Activated effector memory CD4-positive, alpha-beta T cell treated with Interleukin-2 at 50 U/mL for 16 hours (primary cell): Measurements from ENCODE around the gene RNU1-2.
"Not testable (repeated sequence)": the region's sequence is repeated elsewhere in the genome, so short reads cannot be mapped to it uniquely, and the experiment has no call there.

ENCODE experiments used
- DNase-seq: peaks from one replicate; pipeline ENCODE4 v3.0.0-alpha.2; 2020

Gene RNU1-2

DNA sequence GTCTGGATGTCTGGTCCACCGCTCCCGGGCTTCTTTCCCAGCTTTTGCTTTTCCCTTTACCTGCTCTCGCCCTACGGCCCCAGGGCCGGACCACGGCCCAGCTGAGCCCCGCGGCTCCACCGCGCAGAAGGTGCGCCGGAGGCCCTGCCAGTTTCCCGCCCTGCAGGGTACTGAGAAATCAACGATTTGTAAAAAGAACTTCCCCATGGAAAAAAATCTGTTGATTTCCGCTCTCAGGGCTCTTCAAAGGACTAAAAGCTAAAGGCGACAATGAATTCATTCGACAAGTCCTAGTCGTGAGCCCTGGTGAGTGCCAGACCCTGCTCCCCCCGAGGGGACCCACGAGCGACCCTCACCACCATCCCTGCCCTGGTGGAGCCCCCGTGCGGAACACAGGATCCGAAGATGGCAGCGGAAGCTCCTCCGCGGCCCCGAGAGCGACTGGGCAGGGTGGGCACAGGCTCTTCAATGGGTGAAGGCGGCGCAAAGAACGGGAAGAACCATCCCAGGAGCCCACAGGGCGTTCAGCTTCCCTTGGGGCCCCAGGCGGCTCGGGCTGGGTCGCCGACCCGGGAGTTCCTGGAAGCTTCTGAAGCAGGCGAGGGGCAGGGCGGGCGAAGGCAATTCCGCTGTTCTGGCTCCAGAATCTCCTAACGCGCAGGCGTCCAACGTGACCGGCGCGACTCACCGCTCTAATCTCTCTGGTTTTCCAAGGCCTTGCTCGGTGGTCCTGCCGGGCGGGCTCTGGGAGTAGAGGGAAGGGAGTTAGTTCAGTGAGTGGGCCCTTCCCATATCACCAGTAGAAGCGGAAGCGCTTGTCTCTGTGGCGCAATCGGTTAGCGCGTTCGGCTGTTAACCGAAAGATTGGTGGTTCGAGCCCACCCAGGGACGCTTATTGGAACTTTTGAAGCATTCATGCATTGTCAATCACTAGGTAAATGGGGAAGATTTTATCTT lies 6.6 kb upstream of the RNU1-2 start:
- DNase-seq, result peak; percentile 57

DNA sequence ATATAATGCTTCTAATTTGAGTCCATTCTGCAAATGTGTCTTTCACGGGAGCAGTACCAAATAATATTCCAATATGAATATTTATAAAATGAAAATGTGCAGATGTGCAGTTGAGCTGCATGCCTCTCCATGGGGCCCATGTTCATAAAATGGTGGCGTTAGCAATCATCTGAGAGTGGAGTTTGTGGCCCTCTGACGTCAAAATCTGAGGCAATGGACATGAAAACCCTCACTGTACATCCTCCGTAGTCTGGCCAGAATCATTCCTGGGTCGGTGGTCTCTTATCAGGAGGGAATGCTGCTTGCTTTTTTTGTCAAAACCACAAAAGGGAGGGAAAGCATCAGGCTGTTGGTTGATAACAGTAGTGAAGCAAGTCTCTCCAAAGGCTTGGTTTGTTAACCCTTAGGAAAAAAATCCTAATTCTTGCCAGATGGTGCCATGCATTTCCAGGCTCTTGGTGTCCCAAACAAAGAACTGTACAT lies 5.2 kb upstream of the RNU1-2 start:
- DNase-seq, result not testable (repeated sequence)

DNA sequence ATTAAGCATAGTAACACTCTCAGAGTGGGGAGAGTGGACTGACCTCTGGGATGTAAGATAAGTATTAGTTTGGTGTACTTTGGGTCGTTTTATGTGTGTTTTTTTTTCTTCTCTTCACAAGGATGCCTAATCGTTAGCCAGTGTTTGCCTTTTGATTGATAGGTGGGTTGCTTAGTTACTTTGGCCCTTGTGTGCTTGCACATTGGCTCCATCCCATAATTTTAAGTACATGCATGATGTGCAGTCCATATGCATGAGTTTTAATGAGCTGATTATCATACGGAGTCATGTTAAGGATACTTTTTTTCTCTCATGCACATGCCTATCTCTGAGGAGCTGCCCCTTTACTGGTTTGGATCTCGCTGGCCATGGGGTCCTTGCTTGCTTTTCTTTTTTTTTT lies 4.7 kb upstream of the RNU1-2 start:
- not testable (repeated sequence) for DNase-seq

DNA sequence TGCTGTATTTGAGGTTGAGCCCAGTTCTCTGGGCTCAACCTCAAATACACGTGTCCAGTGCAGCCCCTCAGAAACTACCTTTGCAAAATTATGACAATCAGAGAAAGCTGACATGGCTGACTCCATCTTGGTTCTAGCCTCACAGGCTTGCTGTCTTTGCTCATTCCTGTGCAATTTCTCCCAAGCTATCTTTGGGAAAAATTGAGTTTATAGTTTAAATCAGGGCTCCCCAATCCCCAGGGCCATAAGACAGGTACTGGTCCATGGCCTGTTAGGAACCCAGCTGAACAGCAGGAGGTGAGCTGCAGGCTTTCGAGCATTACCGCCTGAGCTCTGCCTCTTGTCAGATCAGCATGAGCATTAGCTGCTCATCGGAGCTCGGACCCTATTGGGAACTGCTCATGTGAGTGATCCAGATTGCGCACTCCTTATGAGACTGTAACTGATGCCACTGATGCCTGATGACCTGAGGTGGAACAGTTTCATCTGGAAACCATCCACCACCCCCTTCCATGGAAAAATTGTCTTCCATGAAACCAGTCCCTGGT lies 2.7 kb upstream of the RNU1-2 start:
- DNase-seq, result not testable (repeated sequence)

DNA sequence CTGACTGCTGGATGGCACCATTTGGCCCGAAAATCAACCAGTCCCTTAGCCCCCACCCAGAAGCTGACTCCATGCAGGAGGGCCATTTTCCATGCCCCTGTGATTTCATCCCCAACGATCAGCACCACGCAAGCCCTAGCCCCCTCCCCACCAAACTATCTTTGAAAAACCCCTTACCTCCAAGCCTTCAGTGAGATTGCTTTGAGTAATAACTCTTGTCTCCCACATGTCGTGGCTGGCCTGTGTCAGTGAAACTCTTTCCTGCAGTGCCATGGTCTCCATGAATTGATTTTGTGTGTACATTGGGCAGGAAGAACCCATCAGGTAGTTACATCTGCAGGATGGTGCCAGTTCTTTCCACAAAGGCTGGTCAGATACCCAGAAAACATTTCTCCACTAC lies 2.0 kb upstream of the RNU1-2 start:
- not testable (repeated sequence) for DNase-seq

DNA sequence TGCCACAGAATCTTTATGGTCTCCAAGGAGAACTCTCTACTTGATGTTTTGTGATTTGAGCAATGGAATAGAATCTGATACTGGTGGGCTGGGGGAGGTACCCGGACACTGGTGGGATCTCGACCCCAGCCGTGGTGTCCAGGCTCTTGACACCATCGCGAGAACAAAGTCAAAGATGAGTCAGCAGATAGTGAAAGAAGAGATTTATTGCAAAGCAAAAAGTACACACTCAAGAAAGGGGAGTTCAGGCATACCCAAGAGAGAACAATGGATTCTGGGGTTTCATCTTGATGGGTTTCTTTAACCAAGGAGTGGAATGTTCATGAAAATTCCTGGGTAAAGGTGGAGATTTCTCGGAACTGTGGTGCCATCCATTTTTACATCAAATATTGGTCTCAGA lies 1.4 kb upstream of the RNU1-2 start:
- not testable (repeated sequence) for DNase-seq

DNA sequence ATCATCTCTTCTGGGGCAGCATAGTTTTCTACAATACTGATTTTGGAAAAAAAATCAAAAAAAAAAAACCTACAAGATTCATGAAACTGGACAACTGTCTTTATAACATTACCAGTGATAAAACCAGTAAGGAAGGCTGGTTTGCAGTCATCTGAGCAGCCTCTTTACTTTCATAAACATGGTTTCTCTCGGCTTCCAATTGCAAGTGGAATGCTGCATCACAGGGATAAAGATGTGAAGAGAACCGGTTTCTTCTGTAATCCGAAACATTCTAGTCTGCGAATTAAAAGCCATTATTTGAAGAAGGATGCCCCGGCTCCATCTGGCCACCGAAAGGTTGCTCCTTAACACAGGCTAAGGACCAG lies 565 bp upstream of the RNU1-2 start:
- not testable (repeated sequence) for DNase-seq

DNA sequence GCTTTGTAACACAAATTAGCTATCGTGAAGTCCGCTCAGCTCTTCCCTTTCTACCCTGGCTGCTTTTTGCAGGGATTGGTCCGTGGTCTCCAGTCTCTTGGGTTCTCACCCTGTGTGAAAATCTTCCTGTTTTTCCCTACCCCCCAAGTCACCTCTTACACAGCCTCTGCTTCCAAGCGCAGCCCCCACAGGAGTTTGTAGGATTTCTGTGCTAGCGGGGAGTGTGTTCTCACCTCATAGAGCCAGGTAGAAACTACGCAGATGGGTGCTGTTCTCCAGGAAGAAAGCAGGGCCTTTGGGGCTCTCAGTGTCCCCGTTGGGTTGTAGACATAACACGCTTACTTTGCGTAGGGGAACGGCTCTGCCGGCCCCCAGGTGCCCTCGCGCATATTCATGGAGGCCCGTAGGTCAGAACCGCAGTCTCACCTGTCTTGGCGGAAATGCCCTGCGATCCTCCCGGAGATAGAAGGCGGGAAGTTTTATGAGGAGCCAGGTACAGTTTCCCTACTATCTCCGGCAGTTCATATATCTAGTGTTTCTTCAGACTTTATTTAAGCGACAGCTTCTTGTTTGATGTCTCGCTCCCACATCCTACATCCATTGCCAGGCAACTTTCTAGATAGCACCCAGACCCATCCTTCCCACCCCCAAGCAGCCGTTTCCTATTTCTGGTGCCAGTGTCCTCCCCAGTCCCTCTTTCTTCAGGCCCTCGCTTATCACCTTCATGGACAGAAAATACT lies 706 bp downstream of the RNU1-2 start:
- DNase-seq, result peak; percentile 54

DNA sequence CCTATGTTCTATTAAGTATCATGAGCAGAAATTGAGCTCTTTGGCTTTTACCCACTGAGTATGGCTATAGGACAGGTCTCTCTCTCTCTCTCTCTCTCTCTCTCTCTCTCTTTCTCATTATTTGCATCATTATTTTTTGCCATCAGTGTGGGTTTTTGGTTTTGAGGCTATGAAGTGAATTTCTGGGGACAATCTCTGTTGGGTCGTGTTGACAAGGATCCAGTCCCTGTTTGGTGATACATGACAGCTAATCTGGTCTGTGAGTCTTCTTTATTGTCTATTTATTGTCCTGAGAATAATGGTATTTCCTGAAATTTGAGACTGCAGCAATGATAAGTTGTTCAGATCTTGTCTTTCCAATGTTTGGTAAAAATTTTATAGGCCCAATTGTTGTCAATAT lies 1.9 kb downstream of the RNU1-2 start:
- DNase-seq, result not testable (repeated sequence)

DNA sequence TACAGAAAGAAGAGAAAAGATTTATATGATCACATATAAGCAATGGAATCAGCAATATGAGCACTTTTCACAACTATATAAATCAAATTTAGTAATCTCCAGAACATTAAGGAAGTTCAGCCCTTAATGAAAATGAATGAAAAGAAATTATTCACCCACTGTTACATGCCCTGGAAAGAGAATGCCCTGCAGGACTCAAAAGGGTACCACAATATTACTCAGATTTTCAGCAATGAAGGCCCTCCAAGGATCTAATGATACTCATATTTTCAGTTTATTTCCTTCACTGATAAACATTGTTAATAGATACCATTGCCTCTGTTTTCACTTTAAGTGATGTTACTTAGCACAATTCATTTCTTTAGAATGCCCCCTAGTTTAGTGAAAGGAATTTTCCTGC lies 2.5 kb downstream of the RNU1-2 start:
- not testable (repeated sequence) for DNase-seq

DNA sequence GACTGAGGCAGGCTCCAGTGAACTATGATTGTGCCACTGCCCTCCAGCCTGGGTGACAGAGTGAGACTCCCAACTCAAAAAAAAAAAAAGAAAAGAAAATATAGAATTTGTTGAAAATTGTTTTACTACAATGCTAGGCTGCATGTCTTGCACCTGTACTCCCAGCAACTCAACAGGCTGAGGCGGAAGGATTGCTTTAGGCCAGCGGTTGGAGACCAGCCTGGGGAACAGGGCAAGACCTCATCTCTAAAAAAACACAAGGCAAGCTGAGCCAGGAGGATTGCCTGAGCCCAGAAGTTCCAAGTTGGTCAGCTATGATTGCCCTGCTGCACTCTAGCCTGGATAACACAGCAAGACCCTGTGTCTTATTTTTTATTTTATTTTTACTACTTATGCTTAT lies 3.2 kb downstream of the RNU1-2 start:
- DNase-seq, result not testable (repeated sequence)

DNA sequence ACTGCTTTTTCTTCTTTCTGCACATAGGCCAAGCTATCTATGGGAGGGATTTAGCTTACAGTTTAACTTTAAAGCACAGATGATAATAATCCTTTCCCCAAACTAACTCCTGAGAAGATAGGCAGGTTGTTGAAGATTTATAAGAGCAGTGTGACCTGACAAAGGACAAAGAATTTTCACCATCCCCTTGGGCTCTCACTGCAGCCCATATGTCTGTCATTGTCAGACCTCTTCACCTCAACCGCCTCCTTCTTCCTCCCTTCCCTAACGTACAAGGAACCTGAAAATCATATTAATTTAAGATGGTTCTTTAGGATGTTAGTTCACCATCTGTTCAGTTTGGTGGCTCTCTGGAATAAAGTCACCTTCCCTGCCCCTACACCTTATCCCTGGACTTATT lies 5.0 kb downstream of the RNU1-2 start:
- DNase-seq, result no peak

DNA sequence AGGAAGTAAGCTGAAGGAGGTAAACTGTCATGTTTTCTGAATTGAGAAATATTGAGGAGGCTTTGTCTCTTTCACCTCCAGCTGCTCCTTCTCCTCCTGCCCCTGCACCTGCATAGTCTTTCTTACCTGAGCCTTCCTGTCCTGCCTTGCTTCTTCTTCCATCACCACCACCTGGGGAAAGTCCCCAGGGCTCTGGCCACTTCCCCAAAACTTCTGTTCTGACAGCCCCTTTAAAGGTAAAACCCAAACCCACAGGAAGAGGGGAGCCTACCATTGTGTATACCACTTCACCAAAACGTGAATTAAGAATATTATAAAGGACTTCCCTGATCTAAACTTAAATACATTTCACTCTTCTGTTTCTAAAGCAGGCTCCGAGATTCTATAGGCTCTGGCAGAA lies 5.6 kb downstream of the RNU1-2 start:
- not testable (repeated sequence) for DNase-seq

DNA sequence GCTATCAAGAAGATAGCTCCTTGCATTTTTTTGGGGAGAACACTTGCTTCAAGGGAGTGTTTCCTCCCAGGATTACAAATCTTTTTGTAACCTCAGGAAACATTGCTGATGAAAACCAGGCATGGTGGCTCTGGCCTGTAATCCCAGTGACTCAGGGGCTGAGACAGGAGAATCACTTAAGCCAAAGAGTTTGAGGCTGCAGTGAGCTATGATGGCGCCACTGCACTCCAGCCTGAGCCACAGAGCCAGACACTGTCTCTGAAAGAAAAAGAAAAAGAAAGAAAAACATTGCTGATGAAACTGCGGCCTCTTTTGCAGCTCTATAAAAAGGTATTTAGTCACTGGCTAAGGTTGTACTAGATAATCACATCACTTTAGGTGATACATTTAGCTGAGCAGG lies 7.3 kb downstream of the RNU1-2 start:
- no peak for DNase-seq

DNA sequence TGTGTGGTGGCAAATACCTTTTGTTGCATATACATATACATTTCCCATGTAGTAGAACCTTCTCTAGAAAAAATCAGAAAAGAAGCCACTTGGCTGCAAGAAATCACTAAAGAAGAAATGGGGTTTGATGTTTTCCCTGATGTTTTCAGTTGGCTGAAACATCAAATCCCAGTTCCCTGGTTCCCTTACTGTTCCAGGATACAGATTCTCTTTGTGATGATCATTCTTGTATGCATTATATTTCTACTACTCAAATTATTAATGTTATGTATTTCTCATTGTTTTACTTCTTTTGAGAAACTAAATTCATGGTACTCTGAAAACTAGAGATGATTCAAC lies 7.6 kb downstream of the RNU1-2 start:
- DNase-seq, result no peak

DNA sequence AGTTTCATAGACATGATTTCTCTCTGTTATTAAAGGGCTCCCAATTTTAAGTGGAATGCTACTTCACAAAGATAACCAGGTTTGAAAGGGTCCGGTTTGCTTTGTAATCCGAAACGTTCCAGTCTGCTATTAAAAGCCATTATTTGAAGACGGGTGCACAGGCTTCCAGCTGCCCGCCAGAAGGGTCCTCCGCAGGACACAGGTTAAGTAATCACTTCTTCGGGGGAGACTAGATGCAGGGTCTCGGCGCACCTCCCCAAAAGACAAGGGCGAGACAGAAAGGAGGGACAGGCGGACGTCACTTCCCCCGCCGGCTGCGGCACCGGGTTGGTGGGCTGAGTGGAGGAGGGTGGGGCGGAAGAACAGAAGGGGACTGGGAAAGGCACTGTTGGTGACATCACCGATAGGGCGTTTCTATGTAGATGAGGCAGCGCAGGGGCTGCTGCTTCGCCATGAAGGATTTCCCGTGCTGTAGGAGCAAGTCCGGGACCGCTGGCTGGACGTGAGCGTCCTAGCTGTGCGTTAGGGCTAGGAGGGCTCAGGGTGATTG lies 8.9 kb downstream of the RNU1-2 start:
- peak; percentile 99 for DNase-seq

DNA sequence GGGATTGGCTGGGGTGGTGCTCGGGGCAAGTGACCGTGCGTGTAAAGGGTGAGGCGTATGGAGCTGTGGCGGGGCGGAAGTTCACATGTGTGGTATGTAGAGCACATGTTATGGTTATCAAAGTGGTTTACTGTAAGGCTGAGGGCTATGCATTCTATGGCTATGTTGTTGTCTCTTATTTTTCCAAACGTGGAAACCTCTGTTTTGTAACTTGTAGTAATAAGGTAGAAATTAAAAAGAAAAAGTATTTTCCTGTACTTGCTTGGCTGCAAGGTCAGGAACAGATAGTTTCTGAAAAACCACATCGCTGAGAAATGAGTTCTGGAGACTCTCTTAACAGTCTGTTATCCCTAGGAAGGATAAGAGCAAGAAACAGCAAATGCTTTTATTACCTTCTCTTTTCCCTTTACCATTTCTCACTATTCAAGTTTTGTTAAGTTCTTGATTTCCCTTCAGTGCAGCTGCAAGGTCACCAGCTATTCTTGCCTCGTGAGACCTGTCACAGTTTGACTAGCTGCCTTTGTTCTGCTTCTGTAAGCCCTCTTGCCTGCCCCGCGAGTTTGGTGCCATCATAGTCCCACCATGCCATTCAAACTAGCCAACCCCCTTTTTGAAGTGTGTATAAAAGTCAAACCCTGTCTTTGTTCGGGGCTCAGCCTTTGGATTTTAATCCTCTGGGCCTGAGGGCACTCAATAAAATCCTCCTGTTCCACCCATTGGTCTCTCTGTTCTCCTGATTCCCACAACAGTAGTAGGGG lies 9.5 kb downstream of the RNU1-2 start:
- no peak for DNase-seq

DNA sequence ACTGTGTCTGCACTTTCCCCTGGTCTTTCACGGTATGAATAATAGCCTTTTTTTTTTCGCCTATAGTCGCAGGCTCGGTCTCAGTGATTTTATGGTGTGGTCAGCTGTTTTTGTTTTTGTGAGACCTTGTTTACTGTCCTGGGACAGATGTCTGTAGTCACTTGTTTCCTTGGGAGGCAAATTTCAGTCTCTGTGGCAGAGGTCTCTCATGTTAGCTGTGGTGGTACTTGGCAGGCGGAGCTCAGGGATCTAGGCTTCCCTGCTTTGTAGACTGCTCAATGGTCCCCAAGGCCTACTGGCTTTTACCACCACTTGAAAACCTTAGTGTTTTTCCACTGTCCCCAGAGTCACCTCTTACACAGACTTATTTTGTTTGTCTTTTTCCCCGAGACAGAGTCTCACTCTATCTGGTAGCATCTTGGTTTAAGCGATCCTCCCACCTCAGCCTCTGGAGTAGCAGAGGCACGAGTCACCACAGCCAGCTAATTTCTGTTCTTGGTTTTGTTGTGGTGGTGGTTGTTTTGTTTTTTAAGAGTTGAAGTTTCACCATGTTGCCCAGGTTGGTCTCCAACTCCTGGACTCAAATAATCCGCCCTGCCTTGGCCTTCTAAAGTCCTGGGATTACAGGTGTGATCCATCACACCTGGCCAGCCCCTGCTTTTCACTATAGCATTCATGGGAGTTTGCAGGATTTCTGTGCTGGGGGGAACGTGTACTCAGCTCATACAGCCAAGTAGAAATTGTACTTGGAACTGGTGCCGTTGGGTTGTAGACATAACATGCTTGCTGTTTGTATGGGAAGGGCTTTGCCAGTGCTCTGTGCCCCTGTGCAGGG lies 10.3 kb downstream of the RNU1-2 start:
- no peak for DNase-seq

DNA sequence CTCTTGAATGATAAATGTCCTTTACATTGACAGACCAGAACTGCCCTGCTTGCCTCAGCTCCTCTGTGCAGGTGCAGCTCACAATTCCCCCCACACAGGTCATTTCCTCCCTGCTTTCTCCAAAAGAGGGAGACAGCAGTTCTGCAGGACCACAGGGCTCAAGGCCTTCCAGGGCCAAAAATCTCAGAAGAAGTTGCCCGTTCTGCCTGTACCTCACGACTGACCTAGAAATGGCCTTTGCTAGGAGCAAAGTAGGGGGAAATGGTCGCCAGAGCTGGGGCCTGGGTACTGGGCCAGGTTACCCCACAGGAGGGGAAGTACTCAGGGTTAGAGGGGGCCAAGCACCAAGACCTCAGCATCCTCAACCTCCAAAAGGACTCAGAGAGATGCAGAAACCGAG lies 11.1 kb downstream of the RNU1-2 start:
- no peak for DNase-seq

DNA sequence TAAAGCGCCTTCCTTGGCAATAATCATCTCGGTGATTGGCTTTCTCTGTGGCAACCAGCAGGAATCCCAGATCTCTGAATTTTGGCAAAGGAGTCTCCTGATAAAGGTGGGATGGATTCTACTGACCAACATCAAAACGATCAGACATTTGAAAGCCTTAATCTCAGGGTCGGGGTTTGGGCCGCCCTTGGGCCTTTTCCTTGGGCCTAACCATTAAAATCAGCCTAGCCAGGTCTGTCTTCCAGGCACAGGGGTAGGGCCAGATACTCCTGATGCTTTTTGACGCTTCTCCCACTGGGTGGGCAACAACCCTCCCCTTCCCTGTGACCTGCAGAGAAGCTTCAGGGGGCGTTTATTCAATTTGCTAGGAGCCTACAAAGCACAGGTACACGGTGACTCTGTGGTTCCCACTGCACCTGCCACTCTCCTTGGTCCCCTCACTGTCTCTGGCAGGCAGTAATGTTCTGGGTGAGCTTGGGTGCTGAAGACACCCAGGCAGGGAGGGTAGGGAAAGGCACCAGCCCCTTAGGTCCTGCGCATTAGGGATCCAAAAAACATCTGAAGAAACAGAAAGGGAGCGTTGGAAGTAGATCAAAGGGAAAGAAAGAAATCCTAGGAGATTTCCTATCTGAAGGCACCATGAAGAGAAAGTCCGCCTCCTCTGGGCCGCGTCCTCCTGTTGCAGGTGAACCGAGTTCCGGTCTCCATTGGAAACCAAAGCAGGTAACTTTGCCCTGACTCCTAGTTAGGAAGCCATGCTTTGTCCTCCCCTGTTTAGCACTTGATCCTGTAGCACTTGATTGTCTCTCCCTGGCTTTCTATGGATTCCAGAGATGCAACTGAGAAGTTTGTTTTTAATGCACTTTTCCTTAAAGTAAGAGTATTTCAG lies 12.3 kb downstream of the RNU1-2 start:
- DNase-seq, result no peak
